A549 (cell line): ENCODE measurements around the gene NSG2.

Experiments
- EHMT2 ChIP-seq: fragments of 200-600 bp; sonication (generic); IDR thresholded peaks from 2 replicates; pipeline ENCODE4 v1.6.1; 2016; ENCODE audit warnings: antibody characterized with exemption, low read depth, mild to moderate bottlenecking, moderate library complexity
- JUN ChIP-seq, 2 experiments: fragments of >200 bp; sonication (Bioruptor Twin); formaldehyde crosslinking; IDR thresholded peaks; 2 replicates in 1 of 2; 3 replicates in 1 of 2; pipeline ENCODE4 v1.6.1; 2016 to 2017
- POLR2A ChIP-seq: IDR thresholded peaks from 2 replicates; pipeline ENCODE4 v1.6.1; 2012; ENCODE audit warnings: mild to moderate bottlenecking, low read length
- POLR2AphosphoS2 ChIP-seq: conservative IDR thresholded peaks from 2 replicates; pipeline ENCODE4 v1.6.1; 2012; ENCODE audit warnings: low read length, improper control_type of control experiment, inconsistent platforms
- SMC3 ChIP-seq: fragments of >200 bp; sonication (Bioruptor Twin); formaldehyde crosslinking; IDR thresholded peaks from 3 replicates; pipeline ENCODE4 v1.6.1; 2018; ENCODE audit warnings: inconsistent platforms
- TF ChIP-seq, protein P1 (sequence below): fragments of >200 bp; sonication (Bioruptor Twin); formaldehyde crosslinking; IDR thresholded peaks from 3 replicates; pipeline ENCODE4 v1.5.1; 2016
- TF ChIP-seq, protein P2 (sequence below): fragments of 200-600 bp; sonication (generic); IDR thresholded peaks from 2 replicates; pipeline ENCODE4 v1.6.1; 2016; ENCODE audit warnings: antibody characterized with exemption, mild to moderate bottlenecking, moderate library complexity
- TF ChIP-seq, protein P3 (sequence below): IDR thresholded peaks from 2 replicates; pipeline ENCODE4 v1.6.1; 2012

DNA sequence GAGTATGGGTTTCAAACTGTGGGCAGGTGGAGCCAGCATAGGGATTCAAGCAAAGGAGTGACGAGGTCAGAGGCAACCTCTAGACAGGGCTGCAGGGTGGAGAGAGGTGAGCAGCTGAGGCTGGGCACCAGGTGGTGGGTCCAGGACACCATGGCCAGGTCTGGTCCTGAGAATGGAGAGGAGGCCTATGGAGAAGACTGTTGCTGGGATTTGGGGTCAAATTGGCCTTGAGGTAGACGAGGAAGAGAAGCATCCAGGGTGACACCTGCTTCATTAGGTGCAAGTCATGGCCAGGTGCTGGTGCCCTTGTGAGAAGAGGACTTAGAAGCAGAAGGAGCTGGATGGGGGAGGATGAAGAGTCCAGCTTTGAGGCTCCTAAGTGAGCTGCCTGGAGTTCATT is 99.6 kb downstream of the NSG2 start:
- TF ChIP-seq, protein P1, sequence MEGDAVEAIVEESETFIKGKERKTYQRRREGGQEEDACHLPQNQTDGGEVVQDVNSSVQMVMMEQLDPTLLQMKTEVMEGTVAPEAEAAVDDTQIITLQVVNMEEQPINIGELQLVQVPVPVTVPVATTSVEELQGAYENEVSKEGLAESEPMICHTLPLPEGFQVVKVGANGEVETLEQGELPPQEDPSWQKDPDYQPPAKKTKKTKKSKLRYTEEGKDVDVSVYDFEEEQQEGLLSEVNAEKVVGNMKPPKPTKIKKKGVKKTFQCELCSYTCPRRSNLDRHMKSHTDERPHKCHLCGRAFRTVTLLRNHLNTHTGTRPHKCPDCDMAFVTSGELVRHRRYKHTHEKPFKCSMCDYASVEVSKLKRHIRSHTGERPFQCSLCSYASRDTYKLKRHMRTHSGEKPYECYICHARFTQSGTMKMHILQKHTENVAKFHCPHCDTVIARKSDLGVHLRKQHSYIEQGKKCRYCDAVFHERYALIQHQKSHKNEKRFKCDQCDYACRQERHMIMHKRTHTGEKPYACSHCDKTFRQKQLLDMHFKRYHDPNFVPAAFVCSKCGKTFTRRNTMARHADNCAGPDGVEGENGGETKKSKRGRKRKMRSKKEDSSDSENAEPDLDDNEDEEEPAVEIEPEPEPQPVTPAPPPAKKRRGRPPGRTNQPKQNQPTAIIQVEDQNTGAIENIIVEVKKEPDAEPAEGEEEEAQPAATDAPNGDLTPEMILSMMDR: no peak
- TF ChIP-seq POLR2AphosphoS2: no peak
- TF ChIP-seq JUN (IDR thresholded peaks at IDR 0.05): no peak
- TF ChIP-seq SMC3: no peak
- TF ChIP-seq, protein P2, sequence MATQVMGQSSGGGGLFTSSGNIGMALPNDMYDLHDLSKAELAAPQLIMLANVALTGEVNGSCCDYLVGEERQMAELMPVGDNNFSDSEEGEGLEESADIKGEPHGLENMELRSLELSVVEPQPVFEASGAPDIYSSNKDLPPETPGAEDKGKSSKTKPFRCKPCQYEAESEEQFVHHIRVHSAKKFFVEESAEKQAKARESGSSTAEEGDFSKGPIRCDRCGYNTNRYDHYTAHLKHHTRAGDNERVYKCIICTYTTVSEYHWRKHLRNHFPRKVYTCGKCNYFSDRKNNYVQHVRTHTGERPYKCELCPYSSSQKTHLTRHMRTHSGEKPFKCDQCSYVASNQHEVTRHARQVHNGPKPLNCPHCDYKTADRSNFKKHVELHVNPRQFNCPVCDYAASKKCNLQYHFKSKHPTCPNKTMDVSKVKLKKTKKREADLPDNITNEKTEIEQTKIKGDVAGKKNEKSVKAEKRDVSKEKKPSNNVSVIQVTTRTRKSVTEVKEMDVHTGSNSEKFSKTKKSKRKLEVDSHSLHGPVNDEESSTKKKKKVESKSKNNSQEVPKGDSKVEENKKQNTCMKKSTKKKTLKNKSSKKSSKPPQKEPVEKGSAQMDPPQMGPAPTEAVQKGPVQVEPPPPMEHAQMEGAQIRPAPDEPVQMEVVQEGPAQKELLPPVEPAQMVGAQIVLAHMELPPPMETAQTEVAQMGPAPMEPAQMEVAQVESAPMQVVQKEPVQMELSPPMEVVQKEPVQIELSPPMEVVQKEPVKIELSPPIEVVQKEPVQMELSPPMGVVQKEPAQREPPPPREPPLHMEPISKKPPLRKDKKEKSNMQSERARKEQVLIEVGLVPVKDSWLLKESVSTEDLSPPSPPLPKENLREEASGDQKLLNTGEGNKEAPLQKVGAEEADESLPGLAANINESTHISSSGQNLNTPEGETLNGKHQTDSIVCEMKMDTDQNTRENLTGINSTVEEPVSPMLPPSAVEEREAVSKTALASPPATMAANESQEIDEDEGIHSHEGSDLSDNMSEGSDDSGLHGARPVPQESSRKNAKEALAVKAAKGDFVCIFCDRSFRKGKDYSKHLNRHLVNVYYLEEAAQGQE: no peak
- no peak for TF ChIP-seq POLR2A
- TF ChIP-seq EHMT2: no peak
- TF ChIP-seq, protein P3, sequence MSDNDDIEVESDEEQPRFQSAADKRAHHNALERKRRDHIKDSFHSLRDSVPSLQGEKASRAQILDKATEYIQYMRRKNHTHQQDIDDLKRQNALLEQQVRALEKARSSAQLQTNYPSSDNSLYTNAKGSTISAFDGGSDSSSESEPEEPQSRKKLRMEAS: no peak
